ENCODE measurements around the gene SERPINA5.
"Not testable (repeated sequence)": the region's sequence is repeated elsewhere in the genome, so short reads cannot be mapped to it uniquely, and the experiment has no call there.

Gene SERPINA5

GRCh38 chr14:94602722-94603121 lies 21.5 kb downstream of the SERPINA5 start:
- no peak for DNase-seq

- no peak for DNase-seq
These were observed 24.1 kb downstream of the SERPINA5 start for GRCh38 chr14:94605361-94605760.

- not testable (repeated sequence) for DNase-seq
These were observed 27.7 kb downstream of the SERPINA5 start for GRCh38 chr14:94608966-94609365.

GRCh38 chr14:94611179-94611578 lies 30.0 kb downstream of the SERPINA5 start:
- no peak for DNase-seq

GRCh38 chr14:94612174-94612573 lies 30.9 kb downstream of the SERPINA5 start, which contains the start of gene SERPINA3:
Gene SERPINA3 (plus strand): TSS chr14:94612391. CDS start chr14:94614442, 2,051 bp downstream.
- DNase-seq = no peak

GRCh38 chr14:94612580-94613554 lies 31.6 kb downstream of the SERPINA5 start:
- DNase-seq = no peak

GRCh38 chr14:94613720-94614644 lies 32.8 kb downstream of the SERPINA5 start:
- DNase-seq = no peak

- DNase-seq = no peak
These were observed 33.6 kb downstream of the SERPINA5 start for GRCh38 chr14:94614802-94615201.

GRCh38 chr14:94615254-94615653 lies 34.0 kb downstream of the SERPINA5 start:
- DNase-seq = no peak

GRCh38 chr14:94615823-94616570 lies 34.8 kb downstream of the SERPINA5 start:
- no peak for DNase-seq

GRCh38 chr14:94617366-94617941 lies 36.2 kb downstream of the SERPINA5 start:
- DNase-seq = no peak

- DNase-seq = no peak
These were observed 37.0 kb downstream of the SERPINA5 start for GRCh38 chr14:94617988-94618822.

GRCh38 chr14:94619297-94619696 lies 38.1 kb downstream of the SERPINA5 start:
- no peak for DNase-seq

- no peak for DNase-seq
These were observed 39.4 kb downstream of the SERPINA5 start for GRCh38 chr14:94620597-94620996.

- DNase-seq = no peak
These were observed 40.3 kb downstream of the SERPINA5 start for GRCh38 chr14:94621358-94622134.

GRCh38 chr14:94622653-94623421 lies 41.6 kb downstream of the SERPINA5 start:
- DNase-seq = no peak

GRCh38 chr14:94623422-94623809 lies 42.2 kb downstream of the SERPINA5 start:
- DNase-seq = no peak

- DNase-seq = no peak
These were observed 42.8 kb downstream of the SERPINA5 start for GRCh38 chr14:94623856-94624499.

All from CD4-positive, alpha-beta T cell treated with Interleukin-15 for 1 hour (primary cell).